Measurements from ENCODE around the gene TMEM38B.

TMEM38B gene

GRCh38 chr9:105661011-105661410, 33.3 kb upstream of the TMEM38B start:
- DNase-seq (ENCODE audit: low read depth) = no peak
- TF ChIP-seq CTCF (conservative IDR thresholded peaks at IDR 0.05; ENCODE audit: low read length) = no peak

GRCh38 chr9:105662184-105663104, 31.9 kb upstream of the TMEM38B start, which contains the start of gene TAL2:
Gene TAL2, plus strand, starts transcription at chr9:105662457. Its CDS starts 40 bp downstream, at chr9:105662497.
- DNase-seq (ENCODE audit: low read depth) = no peak
- no peak for TF ChIP-seq CTCF (conservative IDR thresholded peaks at IDR 0.05; ENCODE audit: low read length)
- H3K4me3 ChIP-seq (ENCODE audit: low read length) = no peak within 1 kb of the TSS

More at GRCh38 chr9:105661011-105661410, 33.3 kb upstream of the TMEM38B start:
- H3K4me3 ChIP-seq (ENCODE audit: low read length) = no peak overlapping the region

GRCh38 chr9:105663914-105664313, 30.4 kb upstream of the TMEM38B start:
- no peak for TF ChIP-seq CTCF (conservative IDR thresholded peaks at IDR 0.05; ENCODE audit: low read length)
- no peak for DNase-seq (ENCODE audit: low read depth)
- no peak overlapping the region for H3K4me3 ChIP-seq (ENCODE audit: low read length)

- no peak for DNase-seq (ENCODE audit: low read depth)
- no peak for TF ChIP-seq CTCF (conservative IDR thresholded peaks at IDR 0.05; ENCODE audit: low read length)
- H3K4me3 ChIP-seq (ENCODE audit: low read length) = no peak overlapping the region
Measured at GRCh38 chr9:105667867-105668266, 26.5 kb upstream of the TMEM38B start.

GRCh38 chr9:105670315-105670714, 24.0 kb upstream of the TMEM38B start:
- no peak overlapping the region for H3K4me3 ChIP-seq (ENCODE audit: low read length)
- no peak for DNase-seq (ENCODE audit: low read depth)
- TF ChIP-seq CTCF (conservative IDR thresholded peaks at IDR 0.05; ENCODE audit: low read length) = no peak

GRCh38 chr9:105670775-105671174, 23.6 kb upstream of the TMEM38B start:
- no peak for DNase-seq (ENCODE audit: low read depth)
- TF ChIP-seq CTCF (conservative IDR thresholded peaks at IDR 0.05; ENCODE audit: low read length) = no peak
- H3K4me3 ChIP-seq (ENCODE audit: low read length) = no peak overlapping the region

GRCh38 chr9:105672711-105673234, 21.6 kb upstream of the TMEM38B start:
- TF ChIP-seq CTCF (conservative IDR thresholded peaks at IDR 0.05; ENCODE audit: low read length) = no peak
- H3K4me3 ChIP-seq (ENCODE audit: low read length) = no peak overlapping the region
- DNase-seq (ENCODE audit: low read depth) = no peak

All from AG10803 (cell line).